ENCODE results near the gene PIK3R3.
"Not testable (repeated sequence)": the region's sequence is repeated elsewhere in the genome, so short reads cannot be mapped to it uniquely, and the experiment has no call there.

Gene PIK3R3

GRCh38 chr1:46099215-46099614, 33.2 kb downstream of the PIK3R3 start:
- no peak for DNase-seq

GRCh38 chr1:46098027-46098712, 34.3 kb downstream of the PIK3R3 start:
- DNase-seq, result peak; percentile 17

- DNase-seq, result no peak
These were observed 35.3 kb downstream of the PIK3R3 start for GRCh38 chr1:46097149-46097472.

- no peak for DNase-seq
These were observed 35.9 kb downstream of the PIK3R3 start for GRCh38 chr1:46096269-46097148.

- not testable (repeated sequence) for DNase-seq
These were observed 37.3 kb downstream of the PIK3R3 start for GRCh38 chr1:46095110-46095509.

GRCh38 chr1:46094471-46095005, 37.9 kb downstream of the PIK3R3 start:
- DNase-seq, result no peak

- DNase-seq, result not testable (repeated sequence)
These were observed 38.6 kb downstream of the PIK3R3 start for GRCh38 chr1:46093832-46094231.

GRCh38 chr1:46087891-46088290, 44.5 kb downstream of the PIK3R3 start:
- DNase-seq, result peak; percentile 6

GRCh38 chr1:46086576-46086975, 45.9 kb downstream of the PIK3R3 start:
- DNase-seq, result no peak

- peak; percentile 30 for DNase-seq
These were observed 47.6 kb downstream of the PIK3R3 start for GRCh38 chr1:46084553-46085451.

GRCh38 chr1:46083579-46083978, 48.9 kb downstream of the PIK3R3 start:
- DNase-seq, result no peak

GRCh38 chr1:46081619-46082018, 50.8 kb downstream of the PIK3R3 start:
- no peak for DNase-seq

- DNase-seq, result no peak
These were observed 51.2 kb downstream of the PIK3R3 start for GRCh38 chr1:46081206-46081605.

GRCh38 chr1:46080257-46080656, 52.2 kb downstream of the PIK3R3 start:
- no peak for DNase-seq

- no peak for DNase-seq
These were observed 54.8 kb downstream of the PIK3R3 start for GRCh38 chr1:46077644-46078043.

- DNase-seq, result no peak
These were observed 56.1 kb downstream of the PIK3R3 start for GRCh38 chr1:46076343-46076742.

GRCh38 chr1:46072975-46073374, 59.5 kb downstream of the PIK3R3 start:
- DNase-seq, result no peak

GRCh38 chr1:46070164-46070814, 62.1 kb downstream of the PIK3R3 start:
- DNase-seq, result no peak

GRCh38 chr1:46068525-46068924, 63.9 kb downstream of the PIK3R3 start:
- no peak for DNase-seq

GRCh38 chr1:46067652-46068051, 64.8 kb downstream of the PIK3R3 start:
- DNase-seq, result no peak

- DNase-seq, result no peak
These were observed 67.0 kb downstream of the PIK3R3 start for GRCh38 chr1:46065405-46065804.

- no peak for DNase-seq
These were observed 67.7 kb downstream of the PIK3R3 start for GRCh38 chr1:46064708-46065107.

Measured in fibroblast of skin of right biceps (primary cell).